Activated T-helper 17 cell treated with anti-CD3 and anti-CD28 coated beads, Interleukin-2, amount 50 U/mL, for 72 hours (primary cell): ENCODE results near the gene ZCCHC24. TPM values are rescaled to one million over a fixed set of nuclear protein-coding genes. Genes with fewer than 3 reads are reported as not detected.

ENCODE experiments used
- ATAC-seq: fragments of 150-1000 bp; cut with Tn5 transposase; replicated peaks from 2 replicates; pipeline ENCODE4 v1.10.0; 2021; ENCODE audit warnings: mild to moderate bottlenecking, moderate library complexity
- H3K27ac Mint-ChIP-seq: one replicate; pipeline ENCODE4 v1.8.0; 2022; ENCODE audit warnings: mixed read lengths
- H3K27me3 Mint-ChIP-seq: one replicate; pipeline ENCODE4 v1.8.0; 2022; ENCODE audit warnings: mixed read lengths
- H3K36me3 Mint-ChIP-seq: one replicate; pipeline ENCODE4 v1.8.0; 2022; ENCODE audit warnings: low read depth, mild to moderate bottlenecking, mixed read lengths
- H3K4me1 Mint-ChIP-seq: one replicate; pipeline ENCODE4 v1.8.0; 2022; ENCODE audit warnings: mixed read lengths
- H3K4me3 Mint-ChIP-seq: one replicate; pipeline ENCODE4 v1.8.0; 2022; ENCODE audit warnings: mild to moderate bottlenecking, mixed read lengths
- H3K9me3 Mint-ChIP-seq: one replicate; pipeline ENCODE4 v1.8.0; 2022; ENCODE audit warnings: mixed read lengths
- total RNA-seq, 2 donors: library from RNA; stranded (reverse); gene quantifications; one replicate each; pipeline ENCODE4 v1.2.3, GENCODE V29; 2022

ZCCHC24 gene
- total RNA-seq, 2 donors from 2014 or later, result 1.3 to 2.6 TPM

- no peaks in the 10 kb centered on the region for H3K27me3 Mint-ChIP-seq
- no peaks in the 10 kb centered on the region for H3K9me3 Mint-ChIP-seq
- no peaks in the 10 kb centered on the region for H3K36me3 Mint-ChIP-seq
- peak; percentile 97 for ATAC-seq
- peak overlapping the region; percentile 78 for H3K4me3 Mint-ChIP-seq
- peak overlapping the region; percentile 97 for H3K27ac Mint-ChIP-seq
- H3K4me1 Mint-ChIP-seq, result peaks cover 9% of the 10 kb centered on the region
Measured at GRCh38 chr10:79434223-79434687, 11.2 kb downstream of the ZCCHC24 start.

- peak overlapping the region; percentile 78 for H3K4me3 Mint-ChIP-seq
- no peaks in the 10 kb centered on the region for H3K9me3 Mint-ChIP-seq
- ATAC-seq, result no peak
- H3K27me3 Mint-ChIP-seq, result no peaks in the 10 kb centered on the region
- H3K27ac Mint-ChIP-seq, result peak overlapping the region; percentile 97
- peaks cover 9% of the 10 kb centered on the region for H3K4me1 Mint-ChIP-seq
- H3K36me3 Mint-ChIP-seq, result no peaks in the 10 kb centered on the region
Measured at GRCh38 chr10:79433324-79434222, 11.9 kb downstream of the ZCCHC24 start.

GRCh38 chr10:79431891-79432831, 13.3 kb downstream of the ZCCHC24 start:
- ATAC-seq, result no peak
- Mint-ChIP-seq H3K4me3 (no peak overlapping the region), H3K4me1 (peaks cover 4% of the 10 kb centered on the region), H3K9me3 (no peaks in the 10 kb centered on the region), H3K27ac (no peak overlapping the region), H3K27me3 (no peaks in the 10 kb centered on the region), H3K36me3 (no peaks in the 10 kb centered on the region)

- Mint-ChIP-seq H3K27ac (no peak overlapping the region), H3K9me3 (no peaks in the 10 kb centered on the region), H3K4me3 (no peak overlapping the region), H3K36me3 (no peaks in the 10 kb centered on the region), H3K4me1 (peaks cover 4% of the 10 kb centered on the region), H3K27me3 (no peaks in the 10 kb centered on the region)
- no peak for ATAC-seq
Measured at GRCh38 chr10:79431428-79431827, 14.0 kb downstream of the ZCCHC24 start.

GRCh38 chr10:79430936-79431335, 14.5 kb downstream of the ZCCHC24 start:
- H3K4me3 Mint-ChIP-seq, result no peak overlapping the region

GRCh38 chr10:79430325-79430905, 15.0 kb downstream of the ZCCHC24 start:
- no peak for ATAC-seq
- Mint-ChIP-seq H3K27me3 (no peaks in the 10 kb centered on the region), H3K27ac (no peak overlapping the region), H3K4me1 (peaks cover 4% of the 10 kb centered on the region), H3K36me3 (no peaks in the 10 kb centered on the region), H3K4me3 (no peak overlapping the region), H3K9me3 (no peaks in the 10 kb centered on the region)

More at GRCh38 chr10:79430936-79431335, 14.5 kb downstream of the ZCCHC24 start:
- Mint-ChIP-seq H3K36me3 (no peaks in the 10 kb centered on the region), H3K27me3 (no peaks in the 10 kb centered on the region), H3K9me3 (no peaks in the 10 kb centered on the region), H3K27ac (no peak overlapping the region), H3K4me1 (peaks cover 4% of the 10 kb centered on the region)
- no peak for ATAC-seq

- Mint-ChIP-seq H3K27me3 (no peaks in the 10 kb centered on the region), H3K9me3 (no peaks in the 10 kb centered on the region), H3K27ac (no peak overlapping the region), H3K4me3 (no peak overlapping the region), H3K36me3 (no peaks in the 10 kb centered on the region), H3K4me1 (peaks cover 4% of the 10 kb centered on the region)
- no peak for ATAC-seq
Measured at GRCh38 chr10:79429751-79430150, 15.7 kb downstream of the ZCCHC24 start.

- no peaks in the 10 kb centered on the region for H3K36me3 Mint-ChIP-seq
- no peaks in the 10 kb centered on the region for H3K4me1 Mint-ChIP-seq
- H3K9me3 Mint-ChIP-seq, result no peaks in the 10 kb centered on the region
- no peak for ATAC-seq
- H3K4me3 Mint-ChIP-seq, result no peak overlapping the region
- no peak overlapping the region for H3K27ac Mint-ChIP-seq
- no peaks in the 10 kb centered on the region for H3K27me3 Mint-ChIP-seq
Measured at GRCh38 chr10:79427965-79428364, 17.5 kb downstream of the ZCCHC24 start.

- H3K27me3 Mint-ChIP-seq, result no peaks in the 10 kb centered on the region
- no peaks in the 10 kb centered on the region for H3K4me1 Mint-ChIP-seq
- no peak overlapping the region for H3K27ac Mint-ChIP-seq
- H3K4me3 Mint-ChIP-seq, result no peak overlapping the region
- no peaks in the 10 kb centered on the region for H3K36me3 Mint-ChIP-seq
- no peak for ATAC-seq
- H3K9me3 Mint-ChIP-seq, result no peaks in the 10 kb centered on the region
Measured at GRCh38 chr10:79425074-79425532, 20.3 kb downstream of the ZCCHC24 start.

GRCh38 chr10:79424221-79425073, 21.0 kb downstream of the ZCCHC24 start:
- H3K9me3 Mint-ChIP-seq, result no peaks in the 10 kb centered on the region
- H3K36me3 Mint-ChIP-seq, result no peaks in the 10 kb centered on the region
- no peak for ATAC-seq
- no peak overlapping the region for H3K4me3 Mint-ChIP-seq
- no peak overlapping the region for H3K27ac Mint-ChIP-seq
- no peaks in the 10 kb centered on the region for H3K27me3 Mint-ChIP-seq
- H3K4me1 Mint-ChIP-seq, result no peaks in the 10 kb centered on the region

- no peak for ATAC-seq
- Mint-ChIP-seq H3K27me3 (no peaks in the 10 kb centered on the region), H3K36me3 (no peaks in the 10 kb centered on the region), H3K4me3 (no peak overlapping the region), H3K27ac (no peak overlapping the region), H3K9me3 (no peaks in the 10 kb centered on the region), H3K4me1 (no peaks in the 10 kb centered on the region)
Measured at GRCh38 chr10:79422178-79422892, 23.1 kb downstream of the ZCCHC24 start.

GRCh38 chr10:79420974-79421688, 24.3 kb downstream of the ZCCHC24 start:
- Mint-ChIP-seq H3K27ac (no peak overlapping the region), H3K9me3 (no peaks in the 10 kb centered on the region), H3K4me3 (no peak overlapping the region), H3K36me3 (no peaks in the 10 kb centered on the region), H3K27me3 (no peaks in the 10 kb centered on the region), H3K4me1 (no peaks in the 10 kb centered on the region)
- ATAC-seq, result no peak
